ENCODE results near the gene KCNH2. TPM values are rescaled to one million over a fixed set of nuclear protein-coding genes. Genes with fewer than 3 reads are reported as not detected.

The KCNH2 gene
- total RNA-seq, 1 experiment from 2014 or later: 16.2 TPM

GRCh38 chr7:150993511-150993910 lies 15.4 kb upstream of the KCNH2 start:
- Mint-ChIP-seq H3K9me3 (peaks cover 15% of the 10 kb centered on the region), H3K27me3 (ENCODE audit: low read depth) (peaks cover 17% of the 10 kb centered on the region), H3K4me3 (no peak overlapping the region), H3K36me3 (peaks cover 12% of the 10 kb centered on the region), H3K4me1 (peaks cover 31% of the 10 kb centered on the region), H3K27ac (no peak overlapping the region)
- ChIA-PET POLR2A (interaction anchor here (1.0 to 1.1 kb wide), 2 partner anchors 16 to 24 kb away, joined by 3 to 4 read pairs; no protein-coding TSS in a partner anchor), CTCF (interaction anchor here (0.7 to 4.2 kb wide), 14 partner anchors 10 to 215 kb away, joined by 3 to 36 read pairs (median 6); partner anchors contain the start of gene ABCB8)
- TF ChIP-seq, protein P1, sequence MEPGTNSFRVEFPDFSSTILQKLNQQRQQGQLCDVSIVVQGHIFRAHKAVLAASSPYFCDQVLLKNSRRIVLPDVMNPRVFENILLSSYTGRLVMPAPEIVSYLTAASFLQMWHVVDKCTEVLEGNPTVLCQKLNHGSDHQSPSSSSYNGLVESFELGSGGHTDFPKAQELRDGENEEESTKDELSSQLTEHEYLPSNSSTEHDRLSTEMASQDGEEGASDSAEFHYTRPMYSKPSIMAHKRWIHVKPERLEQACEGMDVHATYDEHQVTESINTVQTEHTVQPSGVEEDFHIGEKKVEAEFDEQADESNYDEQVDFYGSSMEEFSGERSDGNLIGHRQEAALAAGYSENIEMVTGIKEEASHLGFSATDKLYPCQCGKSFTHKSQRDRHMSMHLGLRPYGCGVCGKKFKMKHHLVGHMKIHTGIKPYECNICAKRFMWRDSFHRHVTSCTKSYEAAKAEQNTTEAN (CRISPR knock-in tag; IDR thresholded peaks at IDR 0.05): no peak
- no peak for TF ChIP-seq ZNF138 (CRISPR knock-in tag; conservative IDR thresholded peaks at IDR 0.05)
- TF ChIP-seq CREB1 (CRISPR knock-in tag; IDR thresholded peaks at IDR 0.05): no peak
- no peak for TF ChIP-seq ZNF396 (CRISPR knock-in tag; IDR thresholded peaks at IDR 0.05; ENCODE audit: borderline replicate concordance)
- TF ChIP-seq ZNF263 (CRISPR knock-in tag; IDR thresholded peaks at IDR 0.05; ENCODE audit: low read depth): no peak
- TF ChIP-seq, protein P2, sequence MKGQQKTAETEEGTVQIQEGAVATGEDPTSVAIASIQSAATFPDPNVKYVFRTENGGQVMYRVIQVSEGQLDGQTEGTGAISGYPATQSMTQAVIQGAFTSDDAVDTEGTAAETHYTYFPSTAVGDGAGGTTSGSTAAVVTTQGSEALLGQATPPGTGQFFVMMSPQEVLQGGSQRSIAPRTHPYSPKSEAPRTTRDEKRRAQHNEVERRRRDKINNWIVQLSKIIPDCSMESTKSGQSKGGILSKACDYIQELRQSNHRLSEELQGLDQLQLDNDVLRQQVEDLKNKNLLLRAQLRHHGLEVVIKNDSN (CRISPR knock-in tag; IDR thresholded peaks at IDR 0.05): no peak
- no peak for TF ChIP-seq GTF2I (CRISPR knock-in tag; conservative IDR thresholded peaks at IDR 0.05)
- no peak for TF ChIP-seq ELF4 (CRISPR knock-in tag; IDR thresholded peaks at IDR 0.05; ENCODE audit: low read depth)
- no peak for TF ChIP-seq ATF2 (CRISPR knock-in tag; IDR thresholded peaks at IDR 0.05; ENCODE audit: borderline replicate concordance, low read depth)
- TF ChIP-seq NR3C1 (CRISPR knock-in tag; conservative IDR thresholded peaks at IDR 0.05; ENCODE audit: low read depth): no peak
- no peak for TF ChIP-seq ZNF512 (CRISPR knock-in tag; IDR thresholded peaks at IDR 0.05; ENCODE audit: borderline replicate concordance)
- TF ChIP-seq, protein P3, sequence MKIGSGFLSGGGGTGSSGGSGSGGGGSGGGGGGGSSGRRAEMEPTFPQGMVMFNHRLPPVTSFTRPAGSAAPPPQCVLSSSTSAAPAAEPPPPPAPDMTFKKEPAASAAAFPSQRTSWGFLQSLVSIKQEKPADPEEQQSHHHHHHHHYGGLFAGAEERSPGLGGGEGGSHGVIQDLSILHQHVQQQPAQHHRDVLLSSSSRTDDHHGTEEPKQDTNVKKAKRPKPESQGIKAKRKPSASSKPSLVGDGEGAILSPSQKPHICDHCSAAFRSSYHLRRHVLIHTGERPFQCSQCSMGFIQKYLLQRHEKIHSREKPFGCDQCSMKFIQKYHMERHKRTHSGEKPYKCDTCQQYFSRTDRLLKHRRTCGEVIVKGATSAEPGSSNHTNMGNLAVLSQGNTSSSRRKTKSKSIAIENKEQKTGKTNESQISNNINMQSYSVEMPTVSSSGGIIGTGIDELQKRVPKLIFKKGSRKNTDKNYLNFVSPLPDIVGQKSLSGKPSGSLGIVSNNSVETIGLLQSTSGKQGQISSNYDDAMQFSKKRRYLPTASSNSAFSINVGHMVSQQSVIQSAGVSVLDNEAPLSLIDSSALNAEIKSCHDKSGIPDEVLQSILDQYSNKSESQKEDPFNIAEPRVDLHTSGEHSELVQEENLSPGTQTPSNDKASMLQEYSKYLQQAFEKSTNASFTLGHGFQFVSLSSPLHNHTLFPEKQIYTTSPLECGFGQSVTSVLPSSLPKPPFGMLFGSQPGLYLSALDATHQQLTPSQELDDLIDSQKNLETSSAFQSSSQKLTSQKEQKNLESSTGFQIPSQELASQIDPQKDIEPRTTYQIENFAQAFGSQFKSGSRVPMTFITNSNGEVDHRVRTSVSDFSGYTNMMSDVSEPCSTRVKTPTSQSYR (CRISPR knock-in tag; IDR thresholded peaks at IDR 0.05): no peak
- TF ChIP-seq GABPB1 (CRISPR knock-in tag; IDR thresholded peaks at IDR 0.05): no peak
- no peak for TF ChIP-seq IRF2 (CRISPR knock-in tag; IDR thresholded peaks at IDR 0.05; ENCODE audit: borderline replicate concordance, low read depth)
- TF ChIP-seq, protein P4, sequence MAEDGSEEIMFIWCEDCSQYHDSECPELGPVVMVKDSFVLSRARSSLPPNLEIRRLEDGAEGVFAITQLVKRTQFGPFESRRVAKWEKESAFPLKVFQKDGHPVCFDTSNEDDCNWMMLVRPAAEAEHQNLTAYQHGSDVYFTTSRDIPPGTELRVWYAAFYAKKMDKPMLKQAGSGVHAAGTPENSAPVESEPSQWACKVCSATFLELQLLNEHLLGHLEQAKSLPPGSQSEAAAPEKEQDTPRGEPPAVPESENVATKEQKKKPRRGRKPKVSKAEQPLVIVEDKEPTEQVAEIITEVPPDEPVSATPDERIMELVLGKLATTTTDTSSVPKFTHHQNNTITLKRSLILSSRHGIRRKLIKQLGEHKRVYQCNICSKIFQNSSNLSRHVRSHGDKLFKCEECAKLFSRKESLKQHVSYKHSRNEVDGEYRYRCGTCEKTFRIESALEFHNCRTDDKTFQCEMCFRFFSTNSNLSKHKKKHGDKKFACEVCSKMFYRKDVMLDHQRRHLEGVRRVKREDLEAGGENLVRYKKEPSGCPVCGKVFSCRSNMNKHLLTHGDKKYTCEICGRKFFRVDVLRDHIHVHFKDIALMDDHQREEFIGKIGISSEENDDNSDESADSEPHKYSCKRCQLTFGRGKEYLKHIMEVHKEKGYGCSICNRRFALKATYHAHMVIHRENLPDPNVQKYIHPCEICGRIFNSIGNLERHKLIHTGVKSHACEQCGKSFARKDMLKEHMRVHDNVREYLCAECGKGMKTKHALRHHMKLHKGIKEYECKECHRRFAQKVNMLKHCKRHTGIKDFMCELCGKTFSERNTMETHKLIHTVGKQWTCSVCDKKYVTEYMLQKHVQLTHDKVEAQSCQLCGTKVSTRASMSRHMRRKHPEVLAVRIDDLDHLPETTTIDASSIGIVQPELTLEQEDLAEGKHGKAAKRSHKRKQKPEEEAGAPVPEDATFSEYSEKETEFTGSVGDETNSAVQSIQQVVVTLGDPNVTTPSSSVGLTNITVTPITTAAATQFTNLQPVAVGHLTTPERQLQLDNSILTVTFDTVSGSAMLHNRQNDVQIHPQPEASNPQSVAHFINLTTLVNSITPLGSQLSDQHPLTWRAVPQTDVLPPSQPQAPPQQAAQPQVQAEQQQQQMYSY (CRISPR knock-in tag; IDR thresholded peaks at IDR 0.05): no peak
- no peak for TF ChIP-seq TEAD1 (CRISPR knock-in tag; IDR thresholded peaks at IDR 0.05)
- TF ChIP-seq JUN (CRISPR knock-in tag; IDR thresholded peaks at IDR 0.05): no peak
- no peak for TF ChIP-seq CREM (CRISPR knock-in tag; IDR thresholded peaks at IDR 0.05)
- ATAC-seq: no peak; the same call in 1 of the 2 replicates
- peak; percentile 52 for DNase-seq (ENCODE audit: low spot score)

Measured in WTC11 (cell line).